Lung (tissue), 12 donors: ENCODE results near the gene CNN2. TPM values are rescaled to one million over a fixed set of nuclear protein-coding genes. Genes with fewer than 3 reads are reported as not detected.

Experiments
- ATAC-seq: fragments of 200-7000 bp; cut with Tn5 transposase; one replicate; pipeline ENCODE4 v1.9.1; 2020; ENCODE audit warnings: moderate number of reproducible peaks; ENCODE audit not compliant: insufficient read depth, low FRiP score
- DNase-seq, 3 donors: peaks; one replicate each; pipeline ENCODE4 v3.0.0-alpha.2; 2013 to 2017
- H3K27ac ChIP-seq, 2 donors: one replicate each; pipeline ENCODE4 v1.5.1; 2013; ENCODE audit warnings: mild to moderate bottlenecking in 2 of 2, moderate library complexity in 2 of 2, control low read depth in 1 of 2, inconsistent platforms in 1 of 2, low read depth in 1 of 2, low read length in 1 of 2
- H3K27me3 ChIP-seq, 3 donors: one replicate each; pipeline ENCODE4 v1.5.1; 2013; ENCODE audit warnings: low read length in 2 of 3; ENCODE audit not compliant: control insufficient read depth in 3 of 3, insufficient read depth in 3 of 3
- H3K36me3 ChIP-seq, 4 donors: one replicate each; pipeline ENCODE4 v1.5.1; 2013; ENCODE audit warnings: low read length in 4 of 4, mild to moderate bottlenecking in 1 of 4, moderate library complexity in 1 of 4; ENCODE audit not compliant: control insufficient read depth in 4 of 4, insufficient read depth in 4 of 4
- H3K4me1 ChIP-seq, 5 donors: one replicate each; pipeline ENCODE4 v1.5.1; 2013; ENCODE audit warnings: low read length in 5 of 5, mild to moderate bottlenecking in 2 of 5, moderate library complexity in 1 of 5; ENCODE audit not compliant: control insufficient read depth in 5 of 5, insufficient read depth in 5 of 5
- H3K4me3 ChIP-seq: one replicate; pipeline ENCODE4 v1.5.1; 2013; ENCODE audit warnings: mild to moderate bottlenecking, control low read depth, moderate library complexity
- H3K9ac ChIP-seq, 2 donors: one replicate each; pipeline ENCODE4 v1.5.1; 2013; ENCODE audit warnings: low read length in 2 of 2, control low read depth in 1 of 2; ENCODE audit not compliant: insufficient read depth in 1 of 2
- H3K9me3 ChIP-seq, 4 donors: one replicate each; pipeline ENCODE4 v1.5.1; 2013; ENCODE audit warnings: low read length in 3 of 4, mild to moderate bottlenecking in 1 of 4, moderate library complexity in 1 of 4; ENCODE audit not compliant: control insufficient read depth in 4 of 4, insufficient read depth in 3 of 4
- WGBS, 2 donors: extraction: QIAGEN DNeasy Blood & Tissue Kit; methylation state at CpG; one replicate each; pipeline ENCODE4 v1.1.7; 2013; 5-methylcytosine and 5-hydroxymethylcytosine counted together
- polyA plus RNA-seq, 2 donors: library from polyadenylated mRNA; stranded (reverse); fragments of 200-250 nt; gene quantifications; one replicate each; pipeline ENCODE4 v1.2.1, GENCODE V29; 2013
- total RNA-seq, 2 donors: library from RNA; depleted of rRNA in 1 of 2; stranded (reverse); fragments of >200 nt in 1 of 2; gene quantifications; one replicate each; pipeline ENCODE4 v1.2.1, GENCODE V29; 2014 to 2021
- TF ChIP-seq, protein P1 (sequence below): IDR thresholded peaks from 2 replicates; pipeline ENCODE4 v1.5.1; 2012; ENCODE audit warnings: mild to moderate bottlenecking; ENCODE audit errors: control extremely low read depth, extremely low read depth
- donor health status: control.
- donor health status: control.
- donor health status: Bipolar disorder and iron deficiency.
- donor health status: healthy.
- donor health status: DM: yes; HTN: yes; CAD: no.

CNN2 gene
- total and polyA plus RNA-seq, 4 donors, result 161 to 236 (median 180) TPM

DNA sequence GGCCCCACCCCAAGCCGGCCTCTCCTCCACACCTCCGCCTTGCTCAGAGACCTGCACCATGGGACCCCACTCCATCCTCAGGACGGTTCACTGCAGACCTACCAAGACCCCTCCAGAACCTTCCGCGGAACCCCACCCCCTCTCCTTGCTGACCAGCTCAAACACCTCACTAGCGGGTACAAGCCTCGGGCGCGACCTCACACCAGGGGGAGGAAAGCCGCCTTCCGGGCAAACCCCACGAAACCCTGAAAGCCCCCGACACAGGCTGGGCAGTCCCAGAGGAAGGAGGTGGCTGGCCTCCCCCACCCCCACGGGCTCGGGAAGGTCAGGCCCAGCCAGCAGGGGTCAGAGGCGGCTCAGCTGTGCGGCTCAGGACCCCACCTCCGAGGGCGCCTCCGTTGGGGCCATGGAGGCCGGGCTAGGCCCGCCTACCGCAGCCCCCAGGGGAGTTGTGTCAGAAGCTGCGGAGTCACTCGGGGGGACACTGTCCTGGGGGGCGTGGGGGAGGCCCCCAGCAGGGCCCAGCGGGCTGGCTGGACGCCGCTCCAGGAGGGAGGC, 16.3 kb upstream of the CNN2 start:
- H3K4me1 ChIP-seq, result peaks cover 0 to 27% (median under 1%) of the 10 kb centered on the region in 5 donors
- 85 to 93% methylated on average over 23 to 29 of the region's 29 CpGs for WGBS, 2 donors
- no peak overlapping the region for H3K9ac ChIP-seq
- peaks cover 3 to 68% (median 18%) of the 10 kb centered on the region in 4 donors for H3K36me3 ChIP-seq
- DNase-seq (peak in 1 of 3 donors; percentile 38), ATAC-seq (no peak)
- TF ChIP-seq, protein P1, sequence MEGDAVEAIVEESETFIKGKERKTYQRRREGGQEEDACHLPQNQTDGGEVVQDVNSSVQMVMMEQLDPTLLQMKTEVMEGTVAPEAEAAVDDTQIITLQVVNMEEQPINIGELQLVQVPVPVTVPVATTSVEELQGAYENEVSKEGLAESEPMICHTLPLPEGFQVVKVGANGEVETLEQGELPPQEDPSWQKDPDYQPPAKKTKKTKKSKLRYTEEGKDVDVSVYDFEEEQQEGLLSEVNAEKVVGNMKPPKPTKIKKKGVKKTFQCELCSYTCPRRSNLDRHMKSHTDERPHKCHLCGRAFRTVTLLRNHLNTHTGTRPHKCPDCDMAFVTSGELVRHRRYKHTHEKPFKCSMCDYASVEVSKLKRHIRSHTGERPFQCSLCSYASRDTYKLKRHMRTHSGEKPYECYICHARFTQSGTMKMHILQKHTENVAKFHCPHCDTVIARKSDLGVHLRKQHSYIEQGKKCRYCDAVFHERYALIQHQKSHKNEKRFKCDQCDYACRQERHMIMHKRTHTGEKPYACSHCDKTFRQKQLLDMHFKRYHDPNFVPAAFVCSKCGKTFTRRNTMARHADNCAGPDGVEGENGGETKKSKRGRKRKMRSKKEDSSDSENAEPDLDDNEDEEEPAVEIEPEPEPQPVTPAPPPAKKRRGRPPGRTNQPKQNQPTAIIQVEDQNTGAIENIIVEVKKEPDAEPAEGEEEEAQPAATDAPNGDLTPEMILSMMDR, result no peak
- H3K9me3 ChIP-seq, result peaks cover 0 to 2% (median 0%) of the 10 kb centered on the region in 4 donors
- no peak overlapping the region for H3K4me3 ChIP-seq
- H3K27ac ChIP-seq, result no peak overlapping the region
- no peaks in the 10 kb centered on the region for H3K27me3 ChIP-seq

DNA sequence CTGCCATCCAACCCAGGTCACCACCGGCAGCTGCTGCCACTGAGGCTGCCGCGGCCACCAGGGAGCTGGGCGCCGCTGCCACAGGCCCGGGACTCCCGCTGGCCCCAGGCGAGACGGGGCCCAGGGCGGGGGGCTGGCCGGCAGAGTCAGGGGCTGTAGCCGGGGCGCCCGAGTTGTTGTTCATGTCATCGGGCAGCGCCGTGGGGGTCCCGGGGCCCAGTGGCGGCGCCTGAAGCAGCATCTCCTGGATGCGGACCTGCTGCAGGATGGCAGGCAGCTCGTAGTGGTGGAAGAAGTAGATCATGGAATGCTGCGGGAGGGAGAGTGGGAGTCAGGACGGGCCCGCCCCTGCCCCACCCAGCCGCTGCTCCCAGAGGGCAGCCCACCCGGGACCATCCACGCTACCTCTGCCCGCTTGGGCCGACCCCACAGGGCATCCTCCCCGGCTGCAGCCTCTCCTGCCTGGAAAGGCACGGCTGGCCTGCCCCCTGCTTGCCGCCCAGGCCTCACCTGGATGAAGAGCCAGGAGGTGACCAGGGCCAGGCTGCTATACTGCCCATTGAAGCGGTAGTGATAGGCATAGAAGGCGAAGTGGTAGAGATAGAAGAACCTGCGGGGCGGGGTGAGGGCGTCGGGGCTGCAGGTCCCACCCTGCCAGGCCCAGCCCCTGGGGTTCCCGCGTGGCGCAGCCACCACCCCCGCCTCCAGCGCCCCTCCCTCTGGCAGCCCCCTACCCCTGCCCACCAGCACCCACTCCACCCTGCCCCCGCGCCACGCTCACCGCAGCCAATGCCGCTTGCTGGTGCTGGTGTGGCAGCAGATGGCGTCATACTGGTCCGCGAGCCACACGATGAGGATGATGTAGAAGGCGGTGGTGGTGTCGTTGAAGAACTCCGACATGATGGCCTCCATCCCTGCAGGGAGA, 15.6 kb upstream of the CNN2 start:
- Histone ChIP-seq H3K27ac (no peak overlapping the region), H3K4me1 (peaks cover 0 to 32% (median 3%) of the 10 kb centered on the region in 5 donors), H3K36me3 (peaks cover 3 to 71% (median 18%) of the 10 kb centered on the region in 4 donors), H3K27me3 (no peaks in the 10 kb centered on the region), H3K9ac (no peak overlapping the region), H3K9me3 (peaks cover 0 to 2% (median 0%) of the 10 kb centered on the region in 4 donors), H3K4me3 (no peak overlapping the region)
- TF ChIP-seq, protein P1, result no peak
- 94 to 97% methylated on average over 52 to 56 of the region's 56 CpGs for WGBS, 2 donors
- DNase-seq (no peak), ATAC-seq (no peak)

DNA sequence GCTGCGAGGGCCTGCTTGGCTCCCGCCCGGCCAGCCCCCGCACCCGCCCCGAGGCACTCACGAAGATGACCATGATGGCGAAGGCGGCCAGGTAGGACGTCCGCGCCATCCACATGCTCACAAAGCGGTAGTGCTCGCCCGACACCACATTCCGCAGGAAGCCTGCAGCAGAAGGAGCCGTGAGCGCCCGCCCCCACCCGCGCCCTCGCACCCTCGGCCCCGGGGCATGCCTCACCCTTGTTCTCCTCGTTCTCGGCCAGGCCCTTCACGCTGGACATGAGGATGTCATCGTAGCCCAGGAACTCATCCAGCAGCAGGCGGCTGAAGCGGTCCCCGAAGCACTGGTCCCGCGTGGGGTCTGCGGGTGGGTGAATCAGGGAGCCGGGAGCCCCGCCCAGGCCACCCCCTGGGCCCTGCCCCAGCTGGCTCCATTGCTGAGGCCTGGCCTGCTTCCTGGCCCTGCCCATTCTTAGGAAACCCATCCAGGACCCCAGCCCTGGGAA, 14.5 kb upstream of the CNN2 start:
- Histone ChIP-seq H3K36me3 (peaks cover 3 to 71% (median 18%) of the 10 kb centered on the region in 4 donors), H3K27ac (no peak overlapping the region), H3K4me3 (no peak overlapping the region), H3K9ac (no peak overlapping the region), H3K27me3 (no peaks in the 10 kb centered on the region), H3K9me3 (peaks cover 0 to 2% (median 0%) of the 10 kb centered on the region in 4 donors), H3K4me1 (peaks cover 0 to 41% (median 11%) of the 10 kb centered on the region in 5 donors)
- ATAC-seq (no peak), DNase-seq (no peak)
- TF ChIP-seq, protein P1, result no peak
- 96 to 97% methylated on average over 34 to 36 of the region's 36 CpGs for WGBS, 2 donors
